Endothelial cell of hepatic sinusoid (primary cell): ENCODE data around the gene SH3PXD2A.

Experiments
- in situ Hi-C: cut with HindIII; loops from 2 replicates; pipeline ENCODE4 v1.10.0; 2017; ENCODE audit warnings: low sequenced_read_pairs

The SH3PXD2A gene

GRCh38 chr10:103660364-103661197, 194.8 kb downstream of the SH3PXD2A start:
- in situ Hi-C loops: no loop called here

GRCh38 chr10:103659674-103660363, 195.6 kb downstream of the SH3PXD2A start:
- in situ Hi-C loops: no loop called here

- in situ Hi-C loops: no loop called here
Observed at GRCh38 chr10:103658049-103658577, 197.3 kb downstream of the SH3PXD2A start.

- in situ Hi-C loops: no loop called here
Observed at GRCh38 chr10:103657061-103657591, 198.2 kb downstream of the SH3PXD2A start.

GRCh38 chr10:103654925-103655324, 200.5 kb downstream of the SH3PXD2A start:
- in situ Hi-C loops: no loop called here

GRCh38 chr10:103653581-103654037, 201.8 kb downstream of the SH3PXD2A start:
- in situ Hi-C loops: no loop called here

GRCh38 chr10:103652599-103653281, 202.6 kb downstream of the SH3PXD2A start:
- in situ Hi-C loops: no loop called here

- in situ Hi-C loops: no loop called here
Observed at GRCh38 chr10:103651783-103652476, 203.4 kb downstream of the SH3PXD2A start.

GRCh38 chr10:103651333-103651732, 204.0 kb downstream of the SH3PXD2A start:
- in situ Hi-C loops: no loop called here

- in situ Hi-C loops: no loop called here
Observed at GRCh38 chr10:103649654-103650423, 205.5 kb downstream of the SH3PXD2A start.

- in situ Hi-C loops: no loop called here
Observed at GRCh38 chr10:103648636-103649532, 206.5 kb downstream of the SH3PXD2A start.

GRCh38 chr10:103648251-103648635, 207.1 kb downstream of the SH3PXD2A start:
- in situ Hi-C loops: no loop called here

- in situ Hi-C loops: no loop called here
Observed at GRCh38 chr10:103646304-103646703, 209.1 kb downstream of the SH3PXD2A start.

GRCh38 chr10:103645141-103646054, 210.0 kb downstream of the SH3PXD2A start:
- in situ Hi-C loops: no loop called here

GRCh38 chr10:103643381-103643780, 212.0 kb downstream of the SH3PXD2A start:
- in situ Hi-C loops: loop anchor here (5.0 kb wide), 1 partner anchor 34 kb away; no protein-coding TSS in a partner anchor

- in situ Hi-C loops: loop anchor here (5.0 kb wide), 1 partner anchor 36 kb away; no protein-coding TSS in a partner anchor
Observed at GRCh38 chr10:103641326-103641725, 214.1 kb downstream of the SH3PXD2A start.

GRCh38 chr10:103640436-103641181, 214.8 kb downstream of the SH3PXD2A start:
- in situ Hi-C loops: loop anchor here (5.0 kb wide), 1 partner anchor 37 kb away; no protein-coding TSS in a partner anchor
